Fibroblast of lung (primary cell): Measurements from ENCODE around the gene TXNRD2. TPM values are rescaled to one million over a fixed set of nuclear protein-coding genes. Genes with fewer than 3 reads are reported as not detected.

Source experiments
- DNase-seq, 2 donors: peaks; one replicate each; pipeline versions ENCODE4 v3.0.0 to v3.0.0-alpha.2; 2010; ENCODE audit warnings: low read depth in 2 of 2
- H2AFZ ChIP-seq: 2 replicates; pipeline ENCODE4 v1.5.1; 2012; ENCODE audit warnings: low read length, control low read depth, inconsistent platforms
- H3K27ac ChIP-seq: 2 replicates; pipeline ENCODE4 v1.5.1; 2011; ENCODE audit warnings: low read length, control low read depth; ENCODE audit not compliant: insufficient read depth
- H3K27me3 ChIP-seq: 2 replicates; pipeline ENCODE4 v1.5.1; 2011; ENCODE audit warnings: mild to moderate bottlenecking, low read length; ENCODE audit not compliant: control insufficient read depth, insufficient read depth
- H3K36me3 ChIP-seq: 2 replicates; pipeline ENCODE4 v1.5.1; 2011; ENCODE audit warnings: low read length; ENCODE audit not compliant: control insufficient read depth, insufficient read depth
- H3K4me1 ChIP-seq: 2 replicates; pipeline ENCODE4 v1.5.1; 2011; ENCODE audit warnings: low read length; ENCODE audit not compliant: control insufficient read depth, insufficient read depth; ENCODE audit errors: extremely low read depth
- H3K4me2 ChIP-seq: 2 replicates; pipeline ENCODE4 v1.5.1; 2011; ENCODE audit warnings: low read length, control low read depth; ENCODE audit not compliant: insufficient read depth; ENCODE audit errors: extremely low read depth
- H3K4me3 ChIP-seq, 4 experiments: fragments of 200-600 bp in 1 of 4; sonication (generic) in 1 of 4; replicated peaks in 1 of 4; 2 replicates each; pipeline ENCODE4 v1.5.1; 2011 to 2016; ENCODE audit warnings: low read length in 4 of 4, low read depth in 3 of 4, mild to moderate bottlenecking in 3 of 4, control low read depth in 2 of 4, inconsistent platforms in 1 of 4, mixed read lengths in 1 of 4; ENCODE audit not compliant: insufficient read depth in 1 of 4; ENCODE audit errors: control extremely low read depth in 1 of 4
- H3K79me2 ChIP-seq: 2 replicates; pipeline ENCODE4 v1.5.1; 2012; ENCODE audit warnings: mild to moderate bottlenecking, low read length, inconsistent platforms; ENCODE audit not compliant: control insufficient read depth, insufficient read depth
- H3K9ac ChIP-seq: 2 replicates; pipeline ENCODE4 v1.5.1; 2011; ENCODE audit warnings: mild to moderate bottlenecking, low read length, control low read depth; ENCODE audit not compliant: insufficient read depth
- H3K9me3 ChIP-seq: 2 replicates; pipeline ENCODE4 v1.5.1; 2012; ENCODE audit warnings: low read depth, low read length; ENCODE audit not compliant: control insufficient read depth, insufficient read depth
- H4K20me1 ChIP-seq: 2 replicates; pipeline ENCODE4 v1.5.1; 2011; ENCODE audit warnings: low read length; ENCODE audit not compliant: control insufficient read depth, insufficient read depth; ENCODE audit errors: extremely low read depth
- EZH2 ChIP-seq: IDR thresholded peaks from 2 replicates; pipeline ENCODE4 v1.5.1; 2012; ENCODE audit warnings: low read length, control low read depth, mild to moderate bottlenecking; ENCODE audit errors: missing control alignments
- polyA plus RNA-seq, 2 donors: library from polyadenylated mRNA; depleted of rRNA in 1 of 2; stranded (reverse) in 1 of 2; unstranded in 1 of 2; fragments of >200 nt; gene quantifications; 2 replicates each; pipeline ENCODE4 v1.2.1, GENCODE V29; 2011 to 2012; ENCODE audit warnings: missing spikeins in 1 of 2
- total RNA-seq: library from RNA; depleted of rRNA; stranded (reverse); fragments of >200 nt; gene quantifications from 2 replicates; pipeline ENCODE4 v1.2.1, GENCODE V29; 2014
- TF ChIP-seq, protein P1 (sequence below), 2 donors: IDR thresholded peaks in 1 of 2; conservative IDR thresholded peaks in 1 of 2; 1 replicate in 1 of 2; 2 replicates in 1 of 2; pipeline ENCODE4 v1.5.1; 2011 to 2012; ENCODE audit warnings: low read length in 2 of 2, control low read depth in 1 of 2, inconsistent platforms in 1 of 2, low read depth in 1 of 2, mild to moderate bottlenecking in 1 of 2

TXNRD2 gene
- total and polyA plus RNA-seq, 2 donors (not counting 1 experiment from before 2014, with no cell fraction given), result 13.2 to 30.7 TPM

DNA sequence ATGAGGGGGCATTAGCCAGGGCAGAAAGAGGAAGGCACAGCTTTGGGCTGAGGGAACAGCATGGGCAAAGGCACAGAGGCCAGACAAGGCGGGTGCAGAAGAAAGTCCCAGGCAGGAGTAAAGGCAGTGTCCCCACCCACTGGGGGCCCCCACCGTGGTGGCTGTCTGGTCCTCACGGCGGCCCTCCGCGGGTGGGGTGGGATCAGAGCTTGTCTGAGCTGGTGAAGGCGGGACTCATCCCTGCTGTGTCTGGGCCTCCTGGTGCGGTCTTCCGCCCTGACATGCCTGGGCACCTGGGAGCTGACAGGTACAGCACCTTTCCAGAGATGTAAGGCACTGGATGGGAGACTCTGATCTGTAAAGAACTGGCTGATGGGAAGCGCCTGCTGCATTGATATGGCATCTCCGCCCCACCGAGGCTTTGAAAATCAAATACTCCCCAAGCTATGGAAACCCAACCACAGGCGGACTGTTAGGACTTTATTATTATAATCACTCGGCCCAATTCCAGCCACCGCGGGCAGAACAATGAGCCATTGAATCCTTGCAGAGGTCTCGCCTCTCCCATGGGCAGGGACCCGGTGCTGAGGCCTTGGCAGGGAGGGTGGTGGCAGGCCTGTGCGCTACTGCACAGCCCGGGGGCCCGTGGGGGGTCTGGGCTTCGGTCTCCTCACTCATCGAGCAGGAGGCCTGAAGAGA lies 72.7 kb downstream of the TXNRD2 start:
- Histone ChIP-seq H3K9ac (no peak overlapping the region), H3K4me2 (no peak overlapping the region), H4K20me1 (no peaks in the 10 kb centered on the region), H3K36me3 (peaks cover under 1% of the 10 kb centered on the region), H3K9me3 (no peaks in the 10 kb centered on the region), H3K27me3 (no peaks in the 10 kb centered on the region), H2AFZ (no peak overlapping the region), H3K4me3 (no peak overlapping the region), H3K4me1 (no peaks in the 10 kb centered on the region), H3K27ac (no peak overlapping the region), H3K79me2 (no peaks in the 10 kb centered on the region)
- TF ChIP-seq, protein P1, sequence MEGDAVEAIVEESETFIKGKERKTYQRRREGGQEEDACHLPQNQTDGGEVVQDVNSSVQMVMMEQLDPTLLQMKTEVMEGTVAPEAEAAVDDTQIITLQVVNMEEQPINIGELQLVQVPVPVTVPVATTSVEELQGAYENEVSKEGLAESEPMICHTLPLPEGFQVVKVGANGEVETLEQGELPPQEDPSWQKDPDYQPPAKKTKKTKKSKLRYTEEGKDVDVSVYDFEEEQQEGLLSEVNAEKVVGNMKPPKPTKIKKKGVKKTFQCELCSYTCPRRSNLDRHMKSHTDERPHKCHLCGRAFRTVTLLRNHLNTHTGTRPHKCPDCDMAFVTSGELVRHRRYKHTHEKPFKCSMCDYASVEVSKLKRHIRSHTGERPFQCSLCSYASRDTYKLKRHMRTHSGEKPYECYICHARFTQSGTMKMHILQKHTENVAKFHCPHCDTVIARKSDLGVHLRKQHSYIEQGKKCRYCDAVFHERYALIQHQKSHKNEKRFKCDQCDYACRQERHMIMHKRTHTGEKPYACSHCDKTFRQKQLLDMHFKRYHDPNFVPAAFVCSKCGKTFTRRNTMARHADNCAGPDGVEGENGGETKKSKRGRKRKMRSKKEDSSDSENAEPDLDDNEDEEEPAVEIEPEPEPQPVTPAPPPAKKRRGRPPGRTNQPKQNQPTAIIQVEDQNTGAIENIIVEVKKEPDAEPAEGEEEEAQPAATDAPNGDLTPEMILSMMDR (conservative IDR thresholded peaks at IDR 0.05 in 1 of 2, IDR thresholded peaks at IDR 0.05 in 1 of 2; ENCODE audit: low read depth in 1 of 2, low read length in 2 of 2), result no peak
- no peak for TF ChIP-seq EZH2
- no peak for DNase-seq

DNA sequence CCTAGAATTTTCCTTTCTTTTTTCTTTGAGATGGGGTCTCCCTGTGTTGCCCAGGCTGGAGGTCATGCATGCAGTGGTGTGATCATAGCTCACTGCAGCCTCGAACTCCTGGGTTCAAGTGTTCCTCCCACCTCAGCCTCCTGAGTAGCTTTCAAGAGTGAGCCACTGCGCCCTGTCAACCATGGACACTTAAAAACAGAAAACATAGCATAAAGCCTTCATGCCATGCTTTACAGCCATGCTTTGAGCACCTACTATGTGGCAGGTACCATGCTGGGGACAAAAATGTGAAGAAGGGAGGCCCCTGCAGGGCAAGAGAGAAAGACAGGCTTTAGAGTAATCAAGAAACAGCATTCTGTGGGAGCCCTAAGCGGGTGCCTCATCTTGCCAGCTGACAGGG lies 73.3 kb downstream of the TXNRD2 start:
- no peak overlapping the region for H3K4me3 ChIP-seq
- no peaks in the 10 kb centered on the region for H3K36me3 ChIP-seq
- no peaks in the 10 kb centered on the region for H4K20me1 ChIP-seq
- H3K4me1 ChIP-seq, result no peaks in the 10 kb centered on the region
- H2AFZ ChIP-seq, result no peak overlapping the region
- H3K27me3 ChIP-seq, result no peaks in the 10 kb centered on the region
- TF ChIP-seq EZH2, result no peak
- TF ChIP-seq, protein P1 (conservative IDR thresholded peaks at IDR 0.05 in 1 of 2, IDR thresholded peaks at IDR 0.05 in 1 of 2; ENCODE audit: low read depth in 1 of 2, low read length in 2 of 2), result no peak
- H3K27ac ChIP-seq, result no peak overlapping the region
- H3K9me3 ChIP-seq, result no peaks in the 10 kb centered on the region
- no peak for DNase-seq
- no peaks in the 10 kb centered on the region for H3K79me2 ChIP-seq
- H3K9ac ChIP-seq, result no peak overlapping the region
- H3K4me2 ChIP-seq, result no peak overlapping the region

DNA sequence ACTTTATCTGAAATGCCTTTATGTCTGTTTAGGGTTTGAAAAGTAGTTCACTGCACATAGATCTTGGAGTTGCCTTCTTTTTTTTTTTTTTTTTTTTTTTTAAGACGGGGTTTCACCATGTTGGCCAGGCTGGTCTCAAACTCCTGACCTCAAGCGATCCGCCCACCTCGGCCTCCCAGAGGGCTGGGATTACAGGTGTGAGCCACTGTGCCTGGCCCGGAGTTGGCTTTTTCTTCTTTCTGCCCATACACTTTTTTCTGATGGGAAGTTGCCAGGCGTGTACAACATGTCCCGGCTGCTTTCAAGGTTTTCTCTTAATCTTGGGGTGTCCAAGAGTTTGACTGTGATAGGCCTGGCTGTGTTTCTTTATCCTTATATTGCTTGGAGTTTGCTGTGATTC lies 74.0 kb downstream of the TXNRD2 start:
- Histone ChIP-seq H3K4me3 (no peak overlapping the region), H3K4me1 (no peaks in the 10 kb centered on the region), H4K20me1 (no peaks in the 10 kb centered on the region), H3K4me2 (no peak overlapping the region), H2AFZ (no peak overlapping the region), H3K36me3 (no peaks in the 10 kb centered on the region), H3K79me2 (no peaks in the 10 kb centered on the region), H3K27me3 (no peaks in the 10 kb centered on the region), H3K9me3 (no peaks in the 10 kb centered on the region), H3K9ac (no peak overlapping the region), H3K27ac (no peak overlapping the region)
- no peak for TF ChIP-seq EZH2
- TF ChIP-seq, protein P1 (conservative IDR thresholded peaks at IDR 0.05 in 1 of 2, IDR thresholded peaks at IDR 0.05 in 1 of 2; ENCODE audit: low read depth in 1 of 2, low read length in 2 of 2), result no peak
- no peak for DNase-seq
